CMK (cell line): ENCODE results near the gene CAMK2N2.

Source experiments
- DNase-seq: peaks from one replicate; pipeline ENCODE4 v3.0.0-alpha.2; 2010; ENCODE audit warnings: low read depth

CAMK2N2 gene

GRCh38 chr3:184239708-184240107, 21.6 kb downstream of the CAMK2N2 start:
- no peak for DNase-seq

- DNase-seq: no peak
Observed at GRCh38 chr3:184239221-184239620, 22.1 kb downstream of the CAMK2N2 start.

- DNase-seq: no peak
Observed at GRCh38 chr3:184238246-184238818, 23.0 kb downstream of the CAMK2N2 start.

- no peak for DNase-seq
Observed at GRCh38 chr3:184237807-184238206, 23.5 kb downstream of the CAMK2N2 start.

GRCh38 chr3:184237211-184237610, 24.1 kb downstream of the CAMK2N2 start:
- no peak for DNase-seq

GRCh38 chr3:184236636-184237035, 24.7 kb downstream of the CAMK2N2 start:
- DNase-seq: no peak

GRCh38 chr3:184236033-184236410, 25.3 kb downstream of the CAMK2N2 start:
- DNase-seq: no peak

- no peak for DNase-seq
Observed at GRCh38 chr3:184235381-184236032, 25.8 kb downstream of the CAMK2N2 start.

- DNase-seq: no peak
Observed at GRCh38 chr3:184234671-184235380, 26.5 kb downstream of the CAMK2N2 start.

GRCh38 chr3:184234224-184234623, 27.1 kb downstream of the CAMK2N2 start:
- no peak for DNase-seq

- no peak for DNase-seq
Observed at GRCh38 chr3:184233127-184233843, 28.1 kb downstream of the CAMK2N2 start.

GRCh38 chr3:184231671-184232070, 29.7 kb downstream of the CAMK2N2 start:
- DNase-seq: no peak

GRCh38 chr3:184230603-184231528, 30.5 kb downstream of the CAMK2N2 start:
- DNase-seq: no peak

- no peak for DNase-seq
Observed at GRCh38 chr3:184230081-184230602, 31.2 kb downstream of the CAMK2N2 start.

GRCh38 chr3:184229394-184230080, 31.8 kb downstream of the CAMK2N2 start, which contains the start of gene VWA5B2:
VWA5B2 (plus strand) TSS chr3:184229585; CDS start chr3:184230529, 944 bp downstream.
- DNase-seq: no peak

- no peak for DNase-seq
Observed at GRCh38 chr3:184228376-184229137, 32.8 kb downstream of the CAMK2N2 start.

- no peak for DNase-seq
Observed at GRCh38 chr3:184227481-184227935, 33.8 kb downstream of the CAMK2N2 start.

GRCh38 chr3:184223946-184224345, 37.4 kb downstream of the CAMK2N2 start:
- DNase-seq: no peak

- no peak for DNase-seq
Observed at GRCh38 chr3:184222521-184222920, 38.8 kb downstream of the CAMK2N2 start.

- DNase-seq: no peak
Observed at GRCh38 chr3:184218814-184219213, 42.5 kb downstream of the CAMK2N2 start.
